Measurements from ENCODE around the gene PAK3.

The PAK3 gene

DNA sequence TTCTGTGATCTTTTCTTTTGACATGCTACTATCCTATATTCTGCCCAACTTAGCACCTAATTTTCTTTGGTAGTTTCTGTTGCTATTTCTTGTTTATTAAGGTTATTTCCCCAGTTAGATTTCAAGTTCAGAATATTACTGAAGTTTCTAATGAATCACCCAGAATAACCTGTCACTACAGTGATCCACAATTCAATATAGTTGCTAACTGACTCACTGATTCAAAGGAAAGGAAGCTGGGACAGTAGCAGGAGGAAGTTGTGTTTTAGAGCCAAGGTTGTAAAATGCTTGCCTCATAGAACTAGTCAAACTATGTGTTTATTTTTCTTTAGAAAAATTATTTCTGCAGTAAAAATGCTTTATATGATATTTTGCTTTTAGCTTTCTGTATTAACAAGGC is 37.4 kb downstream of the PAK3 start:
- no peak for DNase-seq

DNA sequence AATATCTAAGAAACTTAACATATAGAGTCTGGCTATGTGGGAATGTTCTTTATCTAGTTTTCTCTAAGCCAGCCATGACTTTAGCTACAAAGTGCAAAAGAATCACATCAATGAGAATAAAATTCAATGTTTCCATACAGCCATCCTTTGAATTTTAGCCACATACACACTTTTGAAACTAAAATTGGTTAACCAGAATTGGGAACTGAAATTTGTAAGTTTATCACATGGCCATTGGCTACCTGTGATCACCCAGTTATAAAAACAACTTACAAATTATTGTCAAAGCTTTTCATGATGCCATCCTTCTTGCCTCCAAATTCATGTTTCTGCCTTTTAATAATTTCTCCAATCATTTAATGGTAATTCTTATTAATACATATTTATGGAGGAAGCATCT is 49.9 kb downstream of the PAK3 start:
- no peak for DNase-seq

DNA sequence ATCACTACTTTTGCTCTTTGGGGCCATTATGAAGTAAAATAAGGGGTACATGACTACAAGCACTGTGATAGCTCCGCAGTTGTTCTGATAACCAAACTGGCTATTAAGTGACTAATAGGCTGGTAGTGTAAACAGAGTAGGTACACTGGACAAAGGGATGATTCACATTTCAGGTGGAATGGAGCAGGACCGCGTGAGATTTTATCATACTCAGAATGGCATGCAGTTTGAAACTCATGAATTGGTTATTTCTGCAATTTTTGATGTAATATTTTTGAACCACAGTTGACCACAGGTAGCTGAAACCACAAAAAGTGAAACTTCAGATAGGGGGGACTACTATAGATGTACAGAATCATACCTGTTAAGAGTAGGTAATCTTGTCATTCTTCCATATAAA is 55.8 kb downstream of the PAK3 start:
- DNase-seq = no peak

DNA sequence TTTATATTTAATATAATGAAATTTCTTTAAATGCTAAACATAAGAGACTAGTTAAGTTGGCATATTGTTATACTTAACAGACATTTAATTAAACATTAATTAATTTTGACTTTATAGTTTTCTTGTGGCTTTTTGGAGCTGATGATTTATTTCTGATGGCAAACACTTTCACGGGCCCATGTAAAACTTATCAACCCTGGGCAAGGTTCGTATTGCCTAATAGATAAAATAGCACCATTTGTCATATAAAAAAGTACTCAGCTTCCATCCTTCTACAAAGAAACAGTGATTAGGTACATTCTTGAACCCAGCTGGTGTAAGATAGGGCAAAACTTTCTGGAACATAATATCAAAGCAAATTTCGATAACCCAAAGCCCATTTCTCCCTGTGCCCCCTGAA is 63.2 kb downstream of the PAK3 start:
- no peak for DNase-seq

DNA sequence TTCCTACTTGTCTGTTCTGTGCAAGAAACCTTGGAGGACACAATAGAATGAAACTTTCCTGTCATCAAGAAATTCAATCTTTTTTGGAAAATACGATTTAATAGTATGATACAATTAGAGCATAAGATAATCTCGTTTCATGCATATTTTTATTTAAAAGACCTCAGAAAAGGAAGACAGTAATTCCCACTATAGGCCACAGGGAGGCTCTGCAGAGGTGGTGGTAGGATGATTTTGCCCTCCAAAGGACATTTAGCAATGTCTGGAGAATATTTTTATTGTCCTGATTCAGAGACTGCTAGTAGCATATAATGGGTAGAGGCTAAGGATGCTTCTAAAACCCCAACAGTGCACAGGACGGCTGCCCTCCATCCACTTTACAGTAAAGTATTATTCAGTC is 68.7 kb downstream of the PAK3 start:
- no peak for DNase-seq

DNA sequence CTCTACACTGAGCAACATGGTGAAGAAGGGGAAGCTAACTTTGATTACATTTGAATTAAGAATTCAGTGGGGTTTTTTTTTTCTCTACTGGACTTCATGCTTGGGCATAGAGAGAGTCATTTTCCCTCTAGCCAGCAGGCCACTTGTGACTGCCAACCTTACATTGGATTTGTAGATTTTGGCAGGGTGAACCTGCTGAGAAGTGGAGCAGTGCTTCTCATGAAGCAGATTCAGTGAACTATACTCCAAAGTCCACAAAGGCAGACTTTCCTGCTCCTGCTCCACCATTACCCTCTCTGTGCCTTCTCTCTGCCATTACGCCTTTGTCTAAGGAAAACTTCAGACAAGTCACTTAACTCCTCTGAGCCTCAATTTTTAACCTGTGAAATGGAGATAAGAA is 69.9 kb downstream of the PAK3 start:
- DNase-seq = no peak

DNA sequence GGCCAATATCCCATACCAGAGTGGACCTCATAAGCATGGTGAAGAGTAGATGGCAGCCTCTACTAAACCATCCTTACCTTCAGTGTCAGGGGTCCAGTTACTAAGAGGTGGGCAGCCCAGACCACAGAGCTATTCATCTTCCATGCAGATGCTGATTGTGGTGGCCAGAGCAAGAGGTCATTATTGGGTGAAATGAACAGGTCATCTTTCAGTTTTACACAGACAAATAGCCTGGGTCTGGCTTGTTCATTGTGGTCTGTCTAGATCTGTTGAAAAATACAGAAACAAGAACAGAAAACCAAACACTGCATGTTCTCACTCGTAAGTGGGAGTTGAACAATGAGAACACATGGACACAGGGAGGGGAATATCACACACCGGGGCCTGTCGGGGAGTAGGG is 71.3 kb downstream of the PAK3 start:
- no peak for DNase-seq

DNA sequence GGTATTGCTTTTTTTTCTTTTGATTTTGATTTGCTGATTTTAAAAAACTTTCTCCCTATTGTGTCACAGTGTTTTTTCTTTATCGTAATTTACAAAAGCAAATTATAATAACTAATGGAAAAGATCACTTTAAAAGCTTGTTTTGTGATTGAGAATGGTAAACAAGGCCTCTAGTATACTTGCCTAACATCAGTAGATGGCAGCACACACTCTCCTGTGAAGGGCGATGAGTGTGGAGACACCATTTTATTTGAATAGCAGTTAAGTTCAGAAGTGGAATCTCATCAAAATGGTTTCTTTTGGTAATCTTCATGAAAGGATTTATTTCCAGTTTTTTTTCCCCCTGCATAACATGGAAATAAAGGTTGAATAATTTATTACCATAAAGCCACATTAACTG is 72.3 kb downstream of the PAK3 start:
- no peak for DNase-seq

DNA sequence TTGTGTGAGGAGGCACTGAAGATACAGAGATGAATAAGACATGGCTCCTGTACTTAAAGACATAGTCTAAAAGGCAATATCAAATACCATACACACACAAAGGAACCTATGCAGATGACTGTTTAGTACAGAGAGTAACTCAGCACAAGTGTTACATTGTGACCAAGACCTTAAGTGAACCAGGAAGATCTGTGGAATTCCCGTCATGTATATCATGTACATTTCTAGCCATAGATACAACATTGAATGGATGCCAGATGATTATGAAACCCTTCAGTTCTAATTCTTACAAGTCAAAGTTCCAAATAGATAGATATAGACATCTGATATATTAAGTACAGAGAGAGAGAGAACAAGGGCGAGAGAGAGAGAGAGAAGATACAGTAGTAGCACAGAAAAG is 73.2 kb downstream of the PAK3 start:
- no peak for DNase-seq

DNA sequence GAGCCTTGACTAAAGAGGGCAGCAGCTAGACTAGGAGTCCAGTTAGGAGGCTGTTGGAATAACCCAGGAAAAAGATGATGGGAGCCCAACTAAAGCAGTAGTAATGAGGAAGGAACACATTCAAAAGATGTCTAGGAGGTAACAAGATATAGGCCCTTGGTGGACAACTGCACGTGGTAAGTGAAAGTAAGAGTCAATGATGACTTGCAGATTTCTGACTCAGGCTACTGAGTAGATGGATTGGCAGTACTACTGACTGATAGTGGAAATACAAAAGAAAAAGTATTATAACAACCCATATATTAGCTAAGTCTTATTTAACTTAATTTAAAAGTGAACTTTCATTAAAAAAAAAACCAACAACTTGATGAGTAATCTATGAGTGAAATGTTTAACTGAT is 74.0 kb downstream of the PAK3 start:
- no peak for DNase-seq

DNA sequence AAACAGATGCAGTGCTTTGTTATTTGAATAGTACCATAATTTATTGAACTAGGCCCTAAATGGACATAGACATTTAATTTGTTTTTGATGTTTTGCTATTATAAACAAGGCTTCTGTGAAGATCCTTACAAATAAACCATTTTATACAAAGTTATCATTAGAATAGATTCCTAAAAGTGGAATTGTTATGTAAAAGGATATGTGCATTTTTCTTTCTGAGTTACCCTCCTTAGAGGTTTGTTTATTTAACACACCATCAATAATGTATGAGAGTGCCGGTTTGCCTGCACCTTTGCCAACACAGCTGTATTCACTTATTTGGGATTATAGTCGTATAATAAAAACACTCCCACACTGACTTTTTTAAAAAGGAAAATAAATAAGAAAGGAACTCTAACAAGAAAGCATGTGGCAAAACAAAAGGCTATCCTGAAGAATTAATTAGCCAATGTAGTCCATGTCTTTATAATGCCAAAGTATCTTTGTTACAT is 84.8 kb downstream of the PAK3 start:
- DNase-seq = no peak

DNA sequence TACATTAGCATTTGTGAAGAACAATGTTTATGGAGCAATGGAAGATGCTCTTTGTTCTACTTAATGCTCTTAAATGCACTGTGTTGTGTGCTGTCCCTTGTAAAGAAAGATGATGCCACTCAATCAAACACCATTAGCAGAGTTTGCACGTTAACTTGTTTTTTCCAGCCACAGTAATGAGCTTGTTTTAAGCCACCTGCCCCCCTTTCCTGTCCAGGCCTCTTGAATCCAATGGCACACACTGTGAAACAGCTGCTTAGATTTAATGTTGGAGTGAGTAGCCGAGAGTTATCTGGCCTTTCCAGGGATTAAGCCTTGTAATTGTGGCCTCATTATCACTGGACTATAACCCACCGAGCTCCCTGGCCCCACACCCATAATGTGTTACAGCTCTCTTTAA is 86.0 kb downstream of the PAK3 start:
- DNase-seq = no peak

DNA sequence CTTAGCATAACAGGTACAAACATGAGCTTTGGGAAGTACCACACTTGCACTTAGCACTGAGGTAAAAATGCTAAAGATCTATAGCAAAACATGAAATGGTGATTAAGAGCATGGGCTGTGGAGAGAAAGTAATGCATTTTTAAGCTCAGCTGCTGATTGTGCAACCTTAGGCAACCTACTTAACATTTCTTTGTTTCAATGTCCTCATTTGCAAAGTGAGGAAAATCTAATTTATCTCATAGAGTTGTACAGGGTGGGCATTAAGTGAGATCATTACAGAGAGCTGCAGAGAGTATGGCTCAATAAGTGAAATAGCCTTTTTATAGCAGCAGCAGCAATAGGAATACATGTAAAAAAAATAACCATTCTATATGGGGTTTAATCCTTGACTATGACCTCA is 87.0 kb downstream of the PAK3 start:
- DNase-seq = no peak

DNA sequence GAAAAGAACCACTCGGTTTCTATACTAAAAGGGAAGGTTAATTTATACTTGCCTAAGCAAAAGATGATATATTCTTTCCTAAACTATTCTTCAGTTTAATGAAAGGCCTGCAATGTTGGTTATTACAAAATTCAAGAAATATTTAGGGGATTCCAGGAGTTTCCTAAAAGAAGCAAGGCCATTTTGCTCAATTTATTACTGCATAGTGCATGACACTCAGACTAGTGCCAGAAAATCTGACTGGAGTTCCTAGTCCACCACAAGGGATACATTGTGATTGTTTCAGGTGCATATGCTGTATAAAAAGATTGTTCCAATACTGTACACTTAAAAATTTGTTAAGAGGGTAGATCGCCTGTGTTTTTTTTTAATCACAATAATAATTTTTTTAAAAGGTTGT is 95.6 kb downstream of the PAK3 start:
- DNase-seq = no peak

DNA sequence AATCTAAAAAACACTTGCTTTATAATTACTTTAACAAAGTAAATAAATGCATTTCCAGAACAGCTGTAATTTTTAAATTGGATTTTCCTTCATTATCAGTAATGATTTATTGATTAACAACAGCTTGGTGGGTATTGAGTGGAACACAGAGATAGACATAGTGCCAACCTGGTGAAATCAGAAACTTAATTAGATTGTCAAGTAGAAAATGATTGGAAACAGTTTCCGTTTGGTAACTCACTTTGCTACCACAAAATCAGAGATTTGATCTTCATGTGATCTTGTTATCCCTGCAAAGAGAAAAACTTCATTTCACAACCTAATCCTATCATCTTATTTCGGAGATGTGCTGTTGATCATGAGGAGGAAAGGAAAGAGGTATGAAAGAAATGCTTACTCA is 103.5 kb downstream of the PAK3 start:
- DNase-seq = no peak

DNA sequence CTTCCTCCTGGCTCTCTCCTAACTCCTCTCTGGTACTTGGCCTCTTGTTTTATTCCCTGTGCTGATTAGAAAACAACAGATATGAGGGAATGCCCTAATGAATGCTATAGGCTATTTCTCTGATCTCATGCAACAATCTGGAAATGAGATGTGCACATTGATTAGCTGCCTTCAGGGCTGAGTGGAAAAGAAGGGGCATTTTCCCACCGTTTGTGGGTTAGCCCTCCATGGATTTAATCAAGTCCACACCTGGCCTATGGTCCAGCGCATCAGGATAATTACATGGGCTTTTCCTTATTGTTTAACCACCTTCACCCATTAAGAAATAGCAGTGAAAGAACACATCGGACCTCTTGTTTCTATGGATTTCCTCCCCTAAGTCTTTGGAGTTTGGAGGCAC is 104.3 kb downstream of the PAK3 start:
- DNase-seq = no peak

DNA sequence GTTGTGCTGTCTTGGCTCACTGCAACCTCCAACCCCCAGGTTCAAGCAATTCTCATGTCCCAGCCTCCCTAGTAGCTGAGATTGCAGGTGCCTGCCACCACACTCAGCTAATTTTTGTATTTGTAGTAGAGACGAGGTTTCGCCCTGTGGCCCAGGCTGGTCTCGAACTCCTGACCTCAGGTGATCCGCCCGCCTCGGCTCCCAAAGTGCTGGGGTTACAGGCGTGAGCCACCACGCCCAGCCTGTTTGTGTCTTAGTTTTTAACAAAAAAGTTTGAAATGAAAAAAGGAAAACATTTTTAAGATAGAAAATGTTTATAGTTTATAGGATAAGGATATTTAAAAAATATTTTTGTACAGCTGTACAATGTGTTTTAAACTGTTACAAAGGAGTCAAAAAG is 111.9 kb downstream of the PAK3 start:
- no peak for DNase-seq

DNA sequence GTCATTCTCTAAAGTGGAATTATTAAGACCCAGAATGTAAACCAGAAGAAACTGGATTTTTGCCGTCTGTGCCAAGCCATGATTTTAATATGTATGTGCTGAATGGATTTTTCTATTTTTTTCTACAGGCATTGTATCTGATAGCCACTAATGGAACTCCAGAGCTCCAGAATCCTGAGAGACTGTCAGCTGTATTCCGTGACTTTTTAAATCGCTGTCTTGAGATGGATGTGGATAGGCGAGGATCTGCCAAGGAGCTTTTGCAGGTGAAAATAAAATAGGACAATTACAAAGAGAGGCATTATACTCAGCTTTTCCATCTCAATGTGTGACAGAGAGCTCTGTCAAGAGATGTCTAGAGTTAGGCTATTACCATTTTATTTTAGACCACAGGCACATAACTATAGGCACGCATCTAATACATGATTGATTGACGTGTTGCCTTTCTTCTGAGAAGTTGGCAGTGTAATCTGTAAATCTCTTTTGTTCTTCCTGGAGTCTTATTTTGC is 120.4 kb downstream of the PAK3 start:
- DNase-seq = no peak

DNA sequence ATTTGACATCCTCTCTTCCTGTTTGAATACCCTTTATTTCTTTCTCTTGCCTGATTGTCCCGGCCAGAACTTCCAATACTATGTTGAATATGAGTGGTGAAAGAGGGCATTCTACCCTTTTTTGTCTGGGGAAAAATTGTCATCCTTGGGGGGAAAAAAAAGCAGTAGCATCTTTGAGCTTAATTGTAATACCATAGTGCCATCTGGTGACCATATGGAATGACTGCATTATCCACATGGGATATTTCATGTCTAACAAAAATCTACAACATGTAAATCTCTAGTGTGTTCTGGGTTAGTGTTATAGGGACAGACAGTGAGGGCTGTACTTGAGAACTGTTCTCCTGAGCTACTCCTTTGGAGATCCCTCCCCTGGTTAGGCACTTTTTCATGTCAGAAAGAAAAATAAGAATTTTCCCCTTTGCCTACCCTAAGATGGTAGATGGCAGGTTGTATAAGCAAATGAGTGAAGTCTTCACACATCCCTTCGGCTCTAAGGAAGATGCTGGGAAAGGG is 148.3 kb downstream of the PAK3 start:
- DNase-seq = no peak

DNA sequence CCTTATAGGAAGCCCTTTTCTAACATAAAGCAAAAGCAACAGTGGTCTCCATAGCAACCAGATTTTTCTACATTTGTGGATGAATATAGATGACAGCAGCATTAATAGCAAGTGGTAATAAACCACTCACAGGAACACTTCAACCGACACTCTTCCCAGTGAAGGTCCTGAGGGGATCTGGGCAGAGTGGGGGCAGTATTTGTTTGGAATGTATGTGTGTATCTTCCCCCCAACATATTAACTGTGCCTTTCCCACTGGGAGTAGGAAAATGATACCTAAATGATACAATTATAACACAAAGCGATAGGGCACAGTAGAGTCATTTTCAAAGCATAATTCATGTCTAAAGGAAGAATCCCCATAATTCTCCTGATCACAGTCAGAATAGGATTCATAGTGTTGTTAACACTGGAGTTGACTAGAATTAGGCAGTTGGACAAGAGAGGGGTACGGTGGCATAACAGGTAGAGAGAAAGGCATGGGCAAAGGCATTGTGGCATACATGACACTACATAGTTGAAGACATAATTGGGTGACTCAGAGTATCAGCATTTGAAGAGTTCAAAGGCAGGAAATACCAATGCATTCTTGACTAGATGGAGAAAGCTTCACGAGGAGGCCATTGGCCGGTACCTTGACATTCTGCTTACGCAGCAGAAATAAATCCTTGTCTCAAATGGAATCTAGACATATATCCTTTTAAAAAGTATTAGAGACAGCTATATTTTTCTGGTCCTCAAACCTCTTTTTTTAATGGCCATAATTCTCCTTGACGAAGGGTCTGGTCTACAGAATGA is 159.1 kb downstream of the PAK3 start:
- no peak for DNase-seq

DNA sequence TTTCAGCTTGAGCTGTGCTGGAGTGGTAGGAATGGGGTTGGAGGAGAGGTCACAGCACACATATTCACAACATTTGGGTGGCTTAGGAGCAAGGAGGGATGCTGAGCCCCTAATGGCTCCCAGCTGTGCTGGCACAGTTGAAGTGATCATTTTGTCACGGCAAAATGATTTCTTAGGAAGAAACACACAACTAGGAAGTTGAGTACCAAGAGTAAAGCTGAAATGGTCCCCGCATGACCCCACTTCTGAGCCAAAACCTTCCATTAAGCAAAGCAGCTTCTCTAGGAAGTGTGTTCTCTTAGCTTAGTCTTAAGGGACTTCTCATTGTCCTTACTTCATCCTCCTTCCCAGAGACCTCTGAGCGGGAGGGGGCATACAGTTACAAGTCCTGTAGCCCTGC is 161.7 kb downstream of the PAK3 start:
- DNase-seq = no peak

DNA sequence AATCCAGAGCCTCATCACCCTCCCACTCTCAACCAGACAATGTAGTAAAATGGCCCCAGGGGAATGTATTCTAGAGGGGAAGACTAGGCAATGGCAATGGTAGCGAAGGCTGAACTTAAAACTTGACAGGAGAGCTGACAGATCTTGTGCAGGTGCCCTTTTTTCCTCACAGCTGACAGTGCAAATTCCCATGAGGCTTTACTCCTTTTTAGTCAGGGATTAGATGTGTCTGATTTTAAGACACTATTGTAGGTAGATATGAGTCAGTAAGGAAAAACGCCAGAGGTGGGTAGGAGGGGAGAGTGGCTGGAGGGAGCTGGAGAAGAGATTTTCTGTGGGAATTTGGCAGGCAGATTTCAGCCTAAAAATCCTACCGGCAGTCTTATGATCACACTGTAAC is 163.6 kb downstream of the PAK3 start:
- DNase-seq = no peak

DNA sequence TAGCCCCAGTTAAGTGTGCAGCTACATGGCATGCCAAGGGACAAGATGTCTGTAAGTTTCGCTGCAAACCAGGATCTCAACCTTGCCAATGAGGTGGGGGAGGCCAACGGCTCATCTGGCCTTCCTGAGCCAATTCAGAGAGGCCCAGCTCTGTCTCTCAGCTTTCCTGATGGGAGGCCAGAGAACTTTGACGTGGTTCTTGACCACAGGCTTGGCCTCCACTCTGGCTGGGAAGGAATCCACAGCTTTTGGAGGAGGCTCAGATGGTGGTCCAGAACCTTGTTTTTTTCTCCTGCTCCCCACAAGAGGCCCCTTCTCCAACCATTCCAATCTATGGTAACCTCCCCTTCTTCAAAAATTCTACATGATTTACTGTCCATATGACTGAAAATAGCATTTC is 164.5 kb downstream of the PAK3 start:
- DNase-seq = no peak

DNA sequence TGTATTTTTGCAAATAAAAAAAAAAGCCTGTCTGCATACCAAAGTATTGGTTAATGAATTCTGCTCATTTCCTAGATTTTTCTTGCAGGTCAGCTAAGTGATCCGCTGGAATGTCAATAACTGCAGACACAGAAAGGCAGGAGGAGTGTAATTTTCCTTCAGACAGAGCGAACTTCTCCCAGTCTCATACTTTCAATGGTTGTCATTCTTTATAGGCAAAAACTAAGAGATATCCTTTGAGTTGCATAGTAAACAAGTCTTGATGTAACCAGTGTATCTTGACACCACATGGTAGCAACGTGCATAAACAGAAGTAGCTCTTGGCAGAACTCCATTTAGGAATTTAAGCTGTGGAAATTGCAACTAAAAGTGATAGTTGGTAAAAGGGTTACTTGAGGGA is 166.1 kb downstream of the PAK3 start:
- no peak for DNase-seq

DNA sequence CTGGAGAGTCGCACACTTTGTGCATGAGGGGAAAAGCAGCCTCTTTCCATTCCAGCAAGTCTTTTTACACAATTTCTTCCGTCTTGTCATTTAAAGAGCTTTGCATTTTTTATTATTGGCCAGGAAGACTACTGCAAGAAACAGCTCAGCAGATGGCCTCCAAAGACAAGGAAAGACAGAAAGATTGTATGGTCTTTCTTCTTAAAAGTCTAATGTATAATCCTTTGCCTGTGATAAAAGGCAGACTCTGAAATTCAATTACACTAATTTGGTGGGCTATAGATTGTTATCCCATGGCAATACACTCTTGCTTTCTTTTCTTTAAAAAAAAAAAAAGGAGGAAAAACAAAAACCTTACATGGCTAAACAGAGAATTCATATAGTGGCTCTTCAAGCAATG is 168.4 kb downstream of the PAK3 start:
- DNase-seq = no peak
